Suppressor macrophage (primary cell): ENCODE results near the gene ATOSA.

Source experiments
- DNase-seq, 4 experiments: peaks; one replicate each; pipeline ENCODE4 v3.0.0-alpha.2; 2020 to 2022

The ATOSA gene

DNA sequence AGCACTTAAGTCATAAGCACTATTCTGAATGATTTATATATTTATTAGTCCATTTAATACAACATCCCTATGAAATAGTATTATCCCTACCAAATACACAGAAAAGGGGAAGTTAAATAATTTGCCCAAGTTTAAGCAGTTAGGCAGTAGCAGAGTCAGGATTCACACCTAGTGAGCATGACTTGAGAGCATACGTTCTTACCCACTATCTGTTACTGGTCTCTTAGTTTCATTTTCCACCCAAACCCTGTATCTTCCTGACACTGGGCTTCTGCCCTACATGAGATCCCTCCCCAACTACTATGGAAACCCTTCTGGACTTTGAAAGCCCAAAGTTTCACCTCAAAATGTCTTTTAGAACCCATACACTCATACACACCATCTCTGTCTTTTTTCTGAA lies 4.4 kb upstream of the ATOSA start:
- DNase-seq, result peak; percentile 6 to 50 (median 34)

DNA sequence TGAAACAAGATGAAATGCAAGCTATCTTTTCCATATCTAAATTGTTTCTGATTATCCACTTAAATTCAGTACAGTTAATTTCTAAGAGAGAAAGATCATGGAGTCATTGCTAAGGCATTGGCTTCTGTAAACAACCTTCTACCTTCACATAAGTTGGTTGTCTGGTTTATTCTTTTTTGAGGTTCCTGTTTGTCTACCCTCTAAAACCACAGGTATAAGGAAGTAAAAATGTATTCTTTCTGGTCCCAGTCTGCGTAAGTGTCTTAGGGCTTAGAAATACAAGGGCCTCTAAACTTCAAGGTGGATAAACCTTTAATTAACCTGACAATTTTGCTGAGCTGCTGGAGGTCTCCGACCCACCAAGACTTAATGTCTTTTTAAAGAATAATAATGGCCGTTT lies 3.6 kb upstream of the ATOSA start:
- DNase-seq, result peak in 2 of 4 experiments; percentile 39 to 47

DNA sequence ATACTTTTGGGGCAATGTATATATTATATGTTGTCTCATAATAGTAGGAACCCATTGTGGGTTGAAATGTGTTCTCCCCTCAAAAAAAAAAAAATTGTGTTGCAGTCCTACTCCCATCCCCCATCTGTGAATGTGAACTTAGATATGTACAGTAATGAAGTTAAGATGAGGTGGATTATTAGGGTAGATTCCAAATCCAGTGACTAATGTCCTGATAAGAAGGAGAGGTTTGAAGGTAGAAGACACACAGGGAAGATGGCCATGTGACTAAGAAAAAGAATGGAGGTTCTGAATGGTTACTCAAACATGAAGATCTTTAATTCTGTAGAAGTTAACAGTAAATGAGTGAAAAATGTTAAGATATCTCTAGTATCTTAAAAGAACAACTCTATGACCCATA lies 3.0 kb upstream of the ATOSA start:
- DNase-seq, result no peak

DNA sequence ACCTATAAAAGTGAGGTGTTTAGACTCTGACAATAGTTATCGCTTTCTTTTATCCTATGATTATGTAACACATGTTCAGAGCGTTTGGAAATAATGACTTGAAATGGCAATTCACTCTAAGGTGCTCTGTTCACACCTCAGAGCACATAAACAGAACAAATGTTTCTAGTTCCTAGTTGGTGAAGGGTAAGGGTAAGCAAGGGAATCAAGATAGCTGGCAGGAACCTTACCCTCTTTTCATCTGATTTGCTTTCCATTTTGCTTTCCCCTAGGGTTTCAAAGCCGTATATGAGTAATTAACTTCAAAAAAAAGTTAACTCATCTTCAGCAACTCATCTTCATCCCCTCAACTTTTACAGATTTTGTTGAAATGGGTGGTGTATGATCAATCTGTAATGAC lies 2.3 kb upstream of the ATOSA start:
- DNase-seq, result no peak

DNA sequence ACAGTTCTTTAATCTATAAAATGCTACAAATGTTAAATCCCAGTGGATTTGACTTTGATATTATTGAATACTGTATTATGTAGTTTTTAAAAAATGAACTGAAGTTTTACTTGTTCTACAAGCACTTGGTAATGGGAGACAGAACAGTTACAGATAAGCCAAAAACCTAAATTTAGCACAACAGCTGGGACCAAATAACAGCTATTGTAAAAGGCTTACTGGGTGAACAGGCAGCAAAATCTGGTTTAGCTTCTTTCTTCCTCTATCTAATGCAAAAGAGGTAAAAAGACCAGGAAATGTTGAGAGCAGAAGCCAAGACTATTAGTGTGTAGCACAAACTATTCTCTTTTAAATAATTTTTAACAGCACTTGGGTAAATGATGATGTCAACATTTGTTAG lies 1.6 kb upstream of the ATOSA start:
- DNase-seq, result no peak

DNA sequence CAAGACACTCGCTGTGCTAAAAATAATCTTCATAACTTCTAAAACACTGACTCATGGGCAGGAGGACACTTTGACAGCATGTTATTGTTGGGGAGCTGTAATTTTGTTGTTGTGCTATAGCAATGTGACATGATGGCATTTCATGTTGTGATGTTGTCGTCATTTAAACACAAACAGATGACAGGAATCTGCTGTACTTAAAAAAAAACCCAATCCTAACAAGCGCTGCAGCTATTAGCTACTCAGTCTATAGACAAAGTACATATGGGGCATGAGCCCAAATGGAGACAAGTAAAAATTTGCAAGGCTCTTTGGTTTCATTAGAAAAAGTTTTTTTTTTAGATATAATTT lies 828 bp upstream of the ATOSA start:
- peak; percentile 4 to 49 (median 17) for DNase-seq

DNA sequence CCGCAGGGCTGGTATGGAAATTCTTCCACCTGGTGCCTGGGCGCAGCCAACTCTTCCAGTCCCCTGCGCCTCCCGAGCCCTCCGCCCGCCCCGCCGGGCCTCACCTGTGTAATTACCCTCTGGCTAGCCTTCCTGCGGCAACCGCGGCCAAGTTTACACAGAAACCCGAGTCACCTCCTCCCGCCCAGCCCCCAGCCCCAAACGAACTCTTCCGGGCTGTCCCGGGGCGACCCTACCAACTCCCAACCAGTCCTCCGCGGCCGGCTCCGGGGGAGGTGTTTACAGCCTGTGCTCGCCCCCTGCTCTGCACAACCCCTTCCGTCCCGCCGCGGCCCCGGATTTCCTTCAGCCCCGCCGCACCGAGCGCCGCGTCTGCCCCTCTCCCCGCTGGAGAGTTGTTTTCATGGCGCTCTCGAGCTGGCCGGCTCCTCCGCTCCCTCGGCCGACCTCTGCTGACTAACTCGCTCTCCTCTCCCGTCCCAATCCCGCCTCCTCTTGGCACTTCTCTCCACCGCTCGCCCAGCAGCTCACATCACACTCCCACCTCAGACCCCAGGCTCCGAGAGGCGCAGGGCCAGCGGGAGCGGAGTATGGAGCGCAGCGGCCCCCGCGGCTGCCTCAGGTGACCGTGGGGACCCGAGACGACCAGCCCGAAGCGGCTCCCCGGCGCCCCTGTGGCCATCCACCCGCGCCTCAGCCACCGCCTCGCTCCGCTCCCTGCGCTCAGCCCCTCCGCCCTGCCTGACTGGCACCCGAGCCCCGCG lies 538 bp downstream of the ATOSA start:
- DNase-seq, result peak; percentile 56 to 76 (median 66)

DNA sequence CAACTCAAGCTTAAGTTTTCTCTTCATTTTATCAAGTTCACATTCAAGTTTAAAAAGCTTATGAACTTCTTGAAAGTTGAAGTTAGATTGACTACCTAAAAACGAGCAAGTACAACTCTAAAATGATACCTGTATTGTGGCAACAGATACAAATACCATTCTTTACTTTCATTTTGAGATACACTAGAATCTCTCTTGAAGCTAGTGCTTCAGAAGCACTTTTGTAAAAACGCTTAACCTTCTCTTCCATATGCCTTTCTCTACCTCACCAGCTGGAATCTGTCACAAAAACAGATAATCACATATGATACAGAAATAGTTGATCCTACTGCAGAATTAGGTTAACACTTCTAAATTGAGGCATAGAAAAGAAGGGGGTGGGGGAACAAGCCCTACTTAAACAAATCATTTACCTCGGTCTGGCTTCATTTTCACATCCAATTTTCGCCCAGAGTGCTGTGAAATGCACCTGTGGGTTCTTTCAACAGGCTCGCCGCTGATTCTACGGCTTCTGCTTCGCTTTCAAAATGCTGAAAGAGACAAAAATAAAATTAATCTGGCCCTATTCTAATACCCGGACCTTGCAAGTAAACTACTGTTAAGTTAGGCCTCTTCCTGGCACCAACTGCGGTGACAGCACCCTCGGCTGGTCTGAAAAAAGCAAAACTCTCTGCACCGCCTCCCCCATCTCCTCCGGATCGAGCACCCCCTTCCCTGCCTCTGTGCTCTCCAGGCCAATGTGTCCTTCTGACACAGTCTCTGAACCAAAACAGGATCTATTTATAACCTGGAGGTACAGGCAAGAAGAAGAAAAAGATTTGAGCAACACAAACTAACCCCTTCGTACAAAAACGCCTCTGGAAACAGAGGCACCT lies 1.4 kb downstream of the ATOSA start:
- DNase-seq, result peak; percentile 47 to 73 (median 62)

DNA sequence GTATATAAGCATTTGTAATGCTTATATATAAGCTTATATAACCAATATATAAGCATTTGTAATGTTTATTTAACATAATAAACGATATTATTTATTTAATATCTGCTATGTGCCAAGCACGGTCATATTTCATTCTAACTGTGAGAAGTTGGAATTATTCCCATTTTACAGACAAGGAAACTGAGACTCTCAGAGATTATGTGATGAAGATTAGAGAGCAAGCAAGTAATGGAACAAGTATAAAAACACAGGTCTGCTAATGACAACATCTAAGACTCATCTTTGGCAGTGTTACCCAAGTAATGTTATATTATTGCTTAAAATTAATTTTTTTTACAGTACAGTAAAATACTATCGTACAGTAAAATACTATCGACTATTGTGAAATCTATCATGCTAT lies 4.4 kb downstream of the ATOSA start:
- no peak for DNase-seq

DNA sequence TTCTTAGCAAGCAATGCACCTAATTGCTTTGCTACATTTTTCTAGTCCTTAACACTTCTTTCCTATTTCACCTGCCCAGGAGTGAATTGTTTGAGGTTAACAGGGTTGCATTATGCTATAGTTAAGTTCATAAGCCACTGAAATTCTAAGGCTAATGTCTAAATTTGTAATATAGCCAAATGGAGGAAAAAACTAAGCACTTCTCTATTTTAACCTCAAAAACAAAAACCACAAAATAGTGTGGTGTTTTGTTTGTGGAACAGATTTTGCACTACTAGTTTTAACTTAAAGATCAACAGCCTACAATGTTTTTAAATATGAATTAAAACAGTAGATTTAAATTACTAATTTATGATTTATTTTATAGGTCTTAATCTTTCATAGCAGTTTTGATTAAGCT lies 5.5 kb downstream of the ATOSA start:
- peak in 2 of 4 experiments; percentile 8 to 25 for DNase-seq

DNA sequence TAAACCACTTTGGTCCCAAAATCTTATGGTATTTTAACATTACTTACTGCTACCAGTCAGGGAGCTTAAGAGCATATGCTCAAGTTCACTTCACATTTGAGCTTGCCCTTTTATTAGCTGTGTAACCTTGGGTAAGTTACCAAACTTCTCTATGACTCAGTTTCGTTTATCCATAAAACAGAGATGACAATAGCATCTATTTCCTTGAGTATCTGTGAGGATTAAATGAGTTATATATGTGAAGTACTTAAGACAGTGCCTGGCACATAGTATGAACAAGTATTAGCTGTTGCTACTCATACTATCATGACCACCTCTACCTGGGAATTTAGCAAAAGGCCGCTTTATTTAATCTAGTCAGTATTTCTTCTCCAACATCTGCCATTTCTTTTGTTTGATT lies 5.9 kb downstream of the ATOSA start:
- DNase-seq, result no peak

DNA sequence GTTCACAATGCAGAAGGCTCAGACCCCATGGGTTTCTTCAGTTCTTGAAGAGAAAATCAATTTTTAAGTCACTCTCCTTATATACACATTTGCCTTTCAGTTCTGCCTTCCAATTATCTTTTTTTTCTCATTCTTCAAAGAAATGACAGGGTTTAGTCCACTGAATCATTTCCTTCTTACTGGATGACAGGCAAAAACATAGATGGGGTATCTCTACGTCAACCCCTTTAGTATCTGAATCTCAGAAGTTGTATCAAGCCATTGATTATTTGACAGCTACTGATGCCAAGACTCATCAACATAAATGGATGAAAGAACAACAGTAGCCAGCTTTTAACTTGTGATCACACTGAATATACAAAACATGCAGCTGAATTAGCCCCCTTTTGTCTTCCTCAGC lies 6.5 kb downstream of the ATOSA start:
- no peak for DNase-seq

DNA sequence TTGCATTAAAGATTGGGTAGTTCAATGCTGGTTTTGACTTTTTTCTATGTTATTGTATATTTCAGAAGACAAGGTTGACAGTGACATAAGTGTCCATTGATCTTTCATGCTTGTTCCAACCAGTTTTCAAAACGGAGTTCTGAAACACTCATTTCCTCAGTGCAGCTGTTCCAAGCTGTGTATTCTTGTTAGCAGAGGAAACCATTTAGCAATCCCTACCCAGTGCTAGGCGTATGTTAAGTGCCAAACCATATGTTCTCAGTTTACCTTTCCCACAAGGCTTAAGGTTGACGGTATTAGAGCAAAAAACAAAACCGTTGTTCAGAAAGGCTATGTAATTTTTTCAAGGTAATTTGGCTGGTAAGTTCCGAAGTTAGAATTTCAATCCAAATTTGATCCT lies 9.1 kb downstream of the ATOSA start:
- no peak for DNase-seq

DNA sequence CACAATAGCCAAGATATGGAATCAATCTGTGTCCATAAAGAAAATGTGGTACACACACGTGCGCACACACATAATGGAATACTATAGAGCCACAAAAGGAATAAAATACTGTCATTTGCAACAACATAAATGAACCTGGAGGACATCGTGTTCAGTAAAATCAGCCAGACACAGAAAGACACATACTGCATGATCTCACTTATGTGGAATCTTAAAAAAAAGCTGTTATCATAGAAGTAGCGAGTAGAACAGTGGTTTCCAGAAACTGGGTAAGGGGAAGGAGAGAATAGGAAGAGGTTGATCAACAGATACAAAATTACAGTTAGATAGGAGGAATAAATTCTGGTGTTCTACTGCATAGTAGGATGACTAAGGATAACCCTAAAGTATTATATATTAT lies 11.1 kb downstream of the ATOSA start:
- DNase-seq, result no peak

DNA sequence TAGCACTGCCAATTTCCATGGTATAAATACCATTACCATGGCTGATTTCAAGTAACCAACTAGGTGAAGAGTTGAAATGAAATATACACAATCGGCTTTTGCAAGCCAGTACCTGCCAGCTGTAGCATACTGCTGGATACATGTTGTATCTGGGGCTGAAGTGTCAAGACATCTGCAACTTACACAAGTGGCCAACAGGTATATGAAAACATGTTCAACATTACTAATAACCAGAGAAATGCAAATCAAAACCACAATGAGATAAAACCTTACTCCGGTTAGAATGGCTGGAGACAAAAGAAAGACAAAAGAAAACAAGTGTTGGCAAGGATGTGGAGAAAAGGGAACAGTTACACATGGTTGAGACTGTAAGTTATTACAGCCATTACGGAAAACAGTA lies 11.6 kb downstream of the ATOSA start:
- DNase-seq, result no peak

DNA sequence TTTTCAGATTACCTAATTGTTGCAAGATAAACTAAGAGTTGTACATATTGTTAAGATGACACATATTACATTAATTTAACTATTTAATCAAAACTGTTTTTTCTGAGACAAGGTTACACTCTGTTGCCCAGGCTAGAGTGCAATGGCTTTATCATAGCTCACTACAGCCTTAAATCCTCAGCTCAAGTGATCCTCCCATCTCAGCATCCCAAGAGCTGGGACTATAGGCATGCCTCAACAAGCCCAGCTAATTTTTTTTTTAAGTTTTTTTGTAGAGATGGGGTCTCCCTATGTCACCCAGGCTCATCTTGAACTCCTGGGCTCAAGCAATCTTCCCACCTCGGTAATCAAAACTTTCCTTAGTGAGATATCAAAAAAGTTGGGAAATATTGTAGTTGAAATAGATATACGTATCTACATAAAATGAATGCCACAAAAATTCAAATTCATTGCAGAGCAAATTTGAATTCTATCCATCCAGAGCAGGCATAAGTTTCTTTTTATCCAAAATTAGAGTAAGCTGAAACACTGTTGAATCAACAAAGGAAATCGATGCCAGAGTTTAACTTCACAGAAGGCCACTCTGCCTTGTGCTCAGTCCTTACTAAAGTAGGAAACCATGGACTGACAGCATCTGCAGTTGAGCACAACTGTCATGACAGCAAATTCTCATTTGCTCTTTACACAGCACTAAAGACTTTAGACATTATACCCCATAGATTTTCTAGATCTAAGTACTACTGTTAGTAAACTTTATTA lies 15.5 kb downstream of the ATOSA start:
- no peak for DNase-seq

DNA sequence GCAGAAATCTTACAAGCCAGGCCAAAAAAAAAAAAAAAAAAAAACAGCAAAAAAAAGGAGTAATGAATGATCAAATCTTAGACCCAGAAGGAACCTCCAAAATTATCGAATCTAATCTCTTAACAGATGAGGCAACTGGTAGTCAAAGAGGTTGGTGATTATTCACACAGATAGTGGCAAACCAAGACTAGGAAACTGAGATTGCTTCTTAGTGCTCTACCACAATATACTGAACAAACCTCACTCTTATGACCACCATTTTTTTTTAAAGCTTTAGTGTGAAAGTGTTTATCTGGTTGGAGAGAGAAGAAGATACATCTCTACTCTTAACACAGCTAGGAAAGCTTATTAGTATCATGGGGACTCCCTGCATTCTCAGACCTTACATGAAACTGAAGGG lies 17.3 kb downstream of the ATOSA start:
- DNase-seq, result no peak

DNA sequence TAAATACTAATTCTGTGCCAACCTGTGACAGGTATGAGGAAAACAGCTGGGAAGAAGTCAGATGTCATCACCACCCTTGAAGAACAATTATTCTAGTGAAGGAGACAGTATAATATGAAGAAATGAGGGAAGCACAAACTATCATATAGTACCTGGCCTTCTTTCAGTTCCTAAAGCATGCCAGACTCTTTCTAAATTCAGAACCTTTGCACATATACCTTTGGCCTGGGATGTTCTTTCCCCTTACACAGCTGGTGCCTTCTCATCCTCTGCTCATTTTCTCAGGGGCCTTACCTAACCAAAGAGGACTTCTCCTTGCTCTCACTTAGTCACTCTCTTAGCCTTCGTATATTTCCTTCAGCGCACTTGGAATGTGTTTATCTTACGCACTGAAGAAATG lies 19.0 kb downstream of the ATOSA start:
- DNase-seq, result no peak

DNA sequence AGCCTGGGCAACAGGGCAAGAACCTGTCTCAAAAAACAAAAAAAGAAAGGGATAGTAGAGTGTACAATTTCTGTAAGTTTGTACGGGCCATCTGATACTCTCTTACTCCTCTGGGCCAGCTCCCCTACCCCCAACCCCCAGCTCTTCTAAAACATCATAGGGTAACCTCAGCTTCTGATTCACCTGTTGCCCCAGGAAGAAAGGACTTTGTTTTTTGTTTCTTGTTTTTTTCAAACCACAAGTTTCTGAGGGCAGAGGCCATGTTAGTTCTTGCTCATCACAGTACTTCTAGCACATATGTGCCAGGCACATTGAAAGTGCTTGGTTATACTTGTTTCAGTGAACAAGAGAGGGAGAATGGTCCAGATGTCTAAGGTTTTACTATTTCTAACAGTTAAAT lies 20.2 kb downstream of the ATOSA start:
- no peak for DNase-seq

DNA sequence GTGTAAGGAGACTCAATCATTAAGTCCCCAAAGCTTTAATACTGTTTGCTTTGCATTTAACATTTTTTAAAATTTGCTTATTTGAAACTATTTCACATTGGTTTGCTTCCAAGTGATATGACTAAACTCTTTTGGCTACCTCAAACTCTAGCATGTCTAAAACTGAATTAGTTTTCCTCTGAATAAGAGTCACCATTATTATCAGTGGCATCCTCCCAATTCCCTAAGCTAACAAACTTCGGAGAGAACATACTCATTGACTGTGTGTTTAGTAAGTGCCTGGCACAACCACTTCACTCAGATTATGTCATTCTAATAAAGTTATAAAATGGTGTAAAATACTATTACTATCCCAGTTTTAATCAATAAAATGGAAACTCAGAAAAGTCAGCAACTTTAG lies 21.9 kb downstream of the ATOSA start:
- no peak for DNase-seq

DNA sequence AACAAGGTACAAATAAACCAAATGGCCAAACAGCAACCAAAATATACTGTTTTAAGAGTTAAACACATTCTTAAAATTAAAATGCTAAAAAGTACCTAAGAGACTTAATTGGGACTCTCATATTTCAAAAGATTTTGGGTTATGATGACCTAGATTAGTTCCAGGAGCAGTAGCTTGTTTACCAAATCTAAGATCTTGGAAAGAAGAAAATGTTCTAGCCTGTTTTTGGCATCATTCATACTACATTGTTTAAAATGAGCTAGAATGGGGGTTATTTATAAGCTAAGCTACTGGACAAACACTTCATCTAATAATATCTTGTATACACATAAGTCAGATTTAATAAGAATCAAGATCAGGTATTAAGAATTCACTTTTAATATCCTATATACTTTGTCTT lies 22.8 kb downstream of the ATOSA start:
- no peak for DNase-seq

DNA sequence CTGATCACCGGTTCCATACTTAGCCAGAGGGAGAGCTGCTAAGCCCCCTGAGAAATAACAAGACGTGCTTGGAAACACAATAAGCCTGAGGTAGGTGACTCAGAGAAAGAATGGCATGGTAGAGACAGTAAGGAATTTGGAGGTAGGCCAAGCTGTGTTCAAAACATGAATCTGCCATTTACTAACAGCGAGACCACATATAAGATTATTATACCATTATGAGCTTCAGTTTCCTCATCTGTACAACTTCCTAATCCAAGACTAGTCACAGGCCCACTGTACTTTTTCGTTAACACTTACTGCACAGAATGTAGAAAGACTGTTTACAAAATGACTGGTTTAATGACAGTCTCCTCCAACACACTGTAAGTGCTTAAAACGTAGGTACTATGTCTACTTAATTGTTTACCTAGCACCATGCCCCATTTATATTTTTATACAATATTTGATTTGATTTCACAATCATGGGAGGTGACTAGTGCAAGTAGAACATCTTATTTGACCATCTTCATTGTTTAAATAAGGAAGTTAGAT lies 25.7 kb downstream of the ATOSA start:
- DNase-seq, result no peak

DNA sequence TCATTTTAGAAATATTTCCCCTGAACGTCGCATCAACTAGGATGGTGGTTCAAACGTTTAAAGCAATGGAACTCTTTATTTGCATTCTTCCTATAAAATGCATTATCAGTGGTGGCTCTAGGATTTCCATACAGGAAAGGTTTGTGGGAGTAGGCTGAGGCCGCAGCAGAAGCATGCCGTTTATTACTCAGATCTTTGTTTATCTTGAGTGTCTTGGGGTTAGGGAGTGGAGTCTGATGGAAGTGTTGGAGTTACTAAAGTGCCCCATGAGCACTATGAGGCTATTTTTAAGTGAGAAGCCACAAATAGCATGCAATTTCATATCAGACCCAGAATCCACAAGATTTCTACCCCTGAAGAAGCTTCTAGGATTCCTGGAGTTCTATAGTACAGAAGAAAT lies 26.2 kb downstream of the ATOSA start:
- no peak for DNase-seq
